ENCODE results near the gene ANAPC2. TPM values are rescaled to one million over a fixed set of nuclear protein-coding genes. Genes with fewer than 3 reads are reported as not detected.

Gene ANAPC2
- total and polyA plus RNA-seq, 5 donors from 2014 or later = 7.5 to 127 (median 8.0) TPM

DNA sequence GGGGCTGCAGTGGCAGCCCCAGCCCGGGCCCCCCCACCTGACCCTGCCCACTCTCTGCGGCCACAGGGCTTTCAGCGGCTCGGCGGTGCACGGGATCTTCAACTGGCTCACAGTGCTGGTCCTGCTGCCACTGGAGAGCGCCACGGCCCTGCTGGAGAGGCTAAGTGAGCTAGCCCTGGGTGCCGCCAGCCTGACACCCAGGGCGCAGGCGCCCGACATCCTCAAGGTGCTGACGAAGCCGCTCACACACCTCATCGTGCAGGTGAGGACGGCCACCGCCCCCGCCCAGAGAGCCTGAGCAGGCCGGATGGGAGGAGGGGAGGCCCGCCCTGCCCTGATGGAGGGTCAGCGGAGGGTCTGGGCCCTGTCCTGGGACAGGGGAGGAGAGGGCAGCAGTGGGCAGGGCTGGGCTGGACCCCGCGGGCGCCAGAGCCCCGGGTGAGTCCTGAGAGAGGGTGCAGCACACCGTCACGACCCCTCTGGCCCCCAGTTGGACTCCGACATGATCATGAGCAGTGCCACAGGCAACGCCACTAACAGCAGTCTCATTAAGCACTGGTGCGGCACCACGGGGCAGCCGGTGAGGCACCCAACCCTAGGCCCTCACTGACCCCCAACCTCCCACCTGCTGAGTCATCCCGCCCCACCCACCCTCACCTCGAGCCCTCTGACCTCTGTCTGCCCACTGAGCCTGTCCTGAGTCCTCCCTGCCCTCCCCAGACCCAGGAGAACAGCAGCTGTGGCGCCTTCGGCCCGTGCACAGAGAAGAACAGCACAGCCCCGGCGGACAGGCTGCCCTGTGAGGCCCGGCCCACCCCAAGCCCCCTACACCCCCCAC lies 45.0 kb upstream of the ANAPC2 start:
- Histone ChIP-seq H3K27me3 (ENCODE audit: control insufficient read depth, insufficient read depth, low read length) (no peaks in the 10 kb centered on the region), H3K4me1 (ENCODE audit: control insufficient read depth, insufficient read depth, low read length, poor library complexity, severe bottlenecking) (peaks cover 25% of the 10 kb centered on the region), H3K4me3 (ENCODE audit: low read depth, low read length) (no peak overlapping the region), H3K27ac (ENCODE audit: insufficient read depth, low read length, poor library complexity, severe bottlenecking) (no peak overlapping the region), H3K36me3 (ENCODE audit: control insufficient read depth, insufficient read depth, low read length) (no peaks in the 10 kb centered on the region), H3K9me3 (ENCODE audit: control insufficient read depth in 2 of 2, low read length in 2 of 2) (no peaks in the 10 kb centered on the region)
- H3K27me3 Mint-ChIP-seq = no peaks in the 10 kb centered on the region
- H3K4me1 Mint-ChIP-seq = peaks cover 0 to 10% (median 0%) of the 10 kb centered on the region in 4 donors
- H3K27ac Mint-ChIP-seq = no peak overlapping the region
- H3K4me3 Mint-ChIP-seq = no peak overlapping the region
- DNase-seq = no peak
- H3K36me3 Mint-ChIP-seq = no peaks in the 10 kb centered on the region
- H3K9me3 Mint-ChIP-seq = no peaks in the 10 kb centered on the region
- ATAC-seq (ENCODE audit: low read depth in 2 of 2) = no peak

DNA sequence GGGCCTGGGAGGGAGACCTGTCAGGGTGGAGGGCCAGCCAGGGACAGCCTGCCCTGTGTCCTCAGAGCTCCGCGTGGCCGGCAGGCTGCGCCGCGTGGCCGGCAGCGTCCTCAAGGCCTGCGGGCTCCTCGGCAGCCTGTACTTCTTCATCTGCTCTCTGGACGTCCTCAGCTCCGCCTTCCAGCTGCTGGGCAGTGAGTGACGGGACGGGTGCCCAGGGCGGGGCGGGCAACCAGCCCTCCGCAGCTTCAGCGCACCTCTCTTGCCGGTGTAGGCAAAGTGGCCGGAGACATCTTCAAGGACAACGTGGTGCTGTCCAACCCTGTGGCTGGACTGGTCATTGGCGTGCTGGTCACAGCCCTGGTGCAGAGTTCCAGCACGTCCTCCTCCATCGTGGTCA lies 44.1 kb upstream of the ANAPC2 start:
- peaks cover 3% of the 10 kb centered on the region for H3K27me3 Mint-ChIP-seq
- Histone ChIP-seq H3K27me3 (ENCODE audit: control insufficient read depth, insufficient read depth, low read length) (no peaks in the 10 kb centered on the region), H3K36me3 (ENCODE audit: control insufficient read depth, insufficient read depth, low read length) (no peaks in the 10 kb centered on the region), H3K4me3 (ENCODE audit: low read depth, low read length) (no peak overlapping the region), H3K9me3 (ENCODE audit: control insufficient read depth in 2 of 2, low read length in 2 of 2) (no peaks in the 10 kb centered on the region), H3K27ac (ENCODE audit: insufficient read depth, low read length, poor library complexity, severe bottlenecking) (no peak overlapping the region), H3K4me1 (ENCODE audit: control insufficient read depth, insufficient read depth, low read length, poor library complexity, severe bottlenecking) (peaks cover 22% of the 10 kb centered on the region)
- ATAC-seq (ENCODE audit: low read depth in 2 of 2) (no peak), DNase-seq (no peak)
- no peak overlapping the region for H3K4me3 Mint-ChIP-seq
- no peak overlapping the region for H3K27ac Mint-ChIP-seq
- H3K9me3 Mint-ChIP-seq = no peaks in the 10 kb centered on the region
- no peaks in the 10 kb centered on the region for H3K36me3 Mint-ChIP-seq
- H3K4me1 Mint-ChIP-seq = peaks cover 0 to 10% (median 3%) of the 10 kb centered on the region in 4 donors

DNA sequence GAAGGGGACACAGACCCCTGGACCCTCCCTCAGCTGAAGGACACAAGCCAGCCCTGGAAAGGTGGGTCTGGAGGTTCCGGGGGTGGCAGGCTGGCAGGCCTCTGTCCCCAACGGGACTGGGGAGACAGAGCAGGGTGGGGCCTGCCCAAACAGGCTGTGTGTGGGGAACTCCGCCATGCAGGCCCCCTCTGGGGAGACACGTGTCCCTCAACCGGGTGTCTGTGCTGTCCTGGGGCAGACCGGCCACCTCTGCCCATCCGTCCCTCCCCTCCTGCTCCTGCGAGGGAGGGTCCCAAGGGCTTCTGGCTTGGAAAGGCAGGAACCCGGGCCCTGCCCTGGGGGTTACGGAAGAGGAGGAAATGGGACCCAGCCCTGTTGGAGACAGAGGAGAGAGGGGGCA lies 43.7 kb upstream of the ANAPC2 start:
- Histone ChIP-seq H3K4me1 (ENCODE audit: control insufficient read depth, insufficient read depth, low read length, poor library complexity, severe bottlenecking) (peaks cover 21% of the 10 kb centered on the region), H3K4me3 (ENCODE audit: low read depth, low read length) (no peak overlapping the region), H3K36me3 (ENCODE audit: control insufficient read depth, insufficient read depth, low read length) (no peaks in the 10 kb centered on the region), H3K9me3 (ENCODE audit: control insufficient read depth in 2 of 2, low read length in 2 of 2) (no peaks in the 10 kb centered on the region), H3K27ac (ENCODE audit: insufficient read depth, low read length, poor library complexity, severe bottlenecking) (no peak overlapping the region), H3K27me3 (ENCODE audit: control insufficient read depth, insufficient read depth, low read length) (no peaks in the 10 kb centered on the region)
- Mint-ChIP-seq H3K27ac (no peak overlapping the region), H3K4me1 (peaks cover 0 to 9% (median 4%) of the 10 kb centered on the region in 4 donors), H3K36me3 (no peaks in the 10 kb centered on the region), H3K9me3 (no peaks in the 10 kb centered on the region), H3K27me3 (peaks cover 5% of the 10 kb centered on the region), H3K4me3 (no peak overlapping the region)
- no peak for DNase-seq
- no peak for ATAC-seq (ENCODE audit: low read depth in 2 of 2)

DNA sequence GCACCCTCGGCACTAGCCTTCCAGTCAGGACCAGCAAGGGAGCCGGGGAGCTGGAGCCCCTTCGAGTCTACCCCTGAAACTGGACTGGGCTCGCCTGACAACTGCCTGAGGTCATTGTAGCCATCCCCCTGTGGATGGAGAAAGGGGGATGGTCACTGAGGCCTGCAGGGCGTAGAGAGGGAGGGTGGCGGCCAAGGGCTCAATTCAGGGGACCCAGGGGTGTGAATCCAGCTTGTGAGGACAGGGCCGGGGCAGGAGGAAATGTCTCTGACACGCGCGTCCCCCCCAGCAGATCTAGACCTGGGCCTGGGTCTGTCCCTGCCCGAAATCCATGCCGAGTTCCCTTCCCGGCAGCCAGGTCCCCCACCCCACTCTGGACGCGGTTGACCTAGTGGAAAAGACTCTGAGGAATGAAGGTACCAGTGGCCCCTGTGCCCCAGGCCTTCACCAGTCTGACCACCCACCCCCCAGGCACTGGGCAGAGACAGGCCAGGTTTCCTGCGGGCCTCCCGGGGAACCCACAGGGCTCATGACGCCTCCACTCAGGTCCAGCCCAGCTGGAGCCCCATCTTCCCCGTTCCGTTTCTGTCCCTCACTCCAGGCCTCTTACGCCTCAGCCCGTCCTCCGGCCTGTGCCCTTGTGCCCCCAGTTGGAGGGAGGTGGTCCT lies 43.1 kb upstream of the ANAPC2 start:
- Histone ChIP-seq H3K27me3 (ENCODE audit: control insufficient read depth, insufficient read depth, low read length) (no peaks in the 10 kb centered on the region), H3K4me1 (ENCODE audit: control insufficient read depth, insufficient read depth, low read length, poor library complexity, severe bottlenecking) (peaks cover 15% of the 10 kb centered on the region), H3K9me3 (ENCODE audit: control insufficient read depth in 2 of 2, low read length in 2 of 2) (no peaks in the 10 kb centered on the region), H3K36me3 (ENCODE audit: control insufficient read depth, insufficient read depth, low read length) (no peaks in the 10 kb centered on the region), H3K4me3 (ENCODE audit: low read depth, low read length) (no peak overlapping the region), H3K27ac (ENCODE audit: insufficient read depth, low read length, poor library complexity, severe bottlenecking) (no peak overlapping the region)
- ATAC-seq (ENCODE audit: low read depth in 2 of 2) (no peak), DNase-seq (no peak)
- H3K9me3 Mint-ChIP-seq = no peaks in the 10 kb centered on the region
- H3K4me1 Mint-ChIP-seq = peaks cover 0 to 6% (median 3%) of the 10 kb centered on the region in 4 donors
- no peak overlapping the region for H3K27ac Mint-ChIP-seq
- no peaks in the 10 kb centered on the region for H3K36me3 Mint-ChIP-seq
- no peak overlapping the region for H3K4me3 Mint-ChIP-seq
- H3K27me3 Mint-ChIP-seq = peaks cover 5% of the 10 kb centered on the region

DNA sequence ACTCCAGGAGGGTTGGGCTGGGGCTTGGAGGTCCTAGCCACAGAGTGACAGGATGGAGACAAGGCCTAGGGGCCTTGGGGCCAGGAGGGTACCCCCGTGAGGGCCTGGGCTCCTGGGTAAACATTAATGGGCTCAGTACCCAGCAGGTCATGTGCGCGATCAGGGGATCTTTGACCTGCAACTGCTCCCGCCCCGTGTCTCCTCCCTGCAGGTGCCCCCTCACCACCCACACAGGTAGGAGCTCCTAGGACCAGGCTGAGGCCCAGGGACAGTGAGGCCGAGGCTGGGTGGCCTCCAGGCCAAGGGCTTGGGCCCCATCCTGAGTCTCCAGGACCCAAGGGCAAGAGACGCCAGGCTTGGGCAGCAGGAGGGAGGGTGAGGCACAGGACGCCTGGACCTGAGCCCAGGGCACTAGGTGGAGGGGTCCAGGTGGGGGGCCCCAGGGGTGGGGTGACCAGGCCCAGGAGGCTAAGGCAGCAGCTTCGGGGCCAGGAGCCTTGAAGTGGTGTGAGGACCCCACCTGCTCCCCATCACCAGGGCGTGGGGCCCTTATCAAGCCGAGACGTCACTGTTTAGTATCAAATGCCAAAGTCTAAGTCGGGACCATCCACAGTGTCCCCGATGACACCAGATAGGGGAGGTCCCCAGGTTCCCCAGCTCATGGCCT lies 42.5 kb upstream of the ANAPC2 start, which contains the start of gene SLC34A3:
Gene SLC34A3, plus strand, starts transcription at position 197 of the 667 bp plus-strand sequence. CDS start 802 bp downstream, outside the sequence.
- ATAC-seq (ENCODE audit: low read depth in 2 of 2) (no peak), DNase-seq (no peak)
- Histone ChIP-seq H3K27ac (ENCODE audit: insufficient read depth, low read length, poor library complexity, severe bottlenecking) (no peak within 1 kb of the TSS), H3K9me3 (ENCODE audit: control insufficient read depth in 2 of 2, low read length in 2 of 2) (no peaks in the 10 kb centered on the region), H3K4me3 (ENCODE audit: low read depth, low read length) (no peak within 1 kb of the TSS), H3K36me3 (ENCODE audit: control insufficient read depth, insufficient read depth, low read length) (no peaks in the 10 kb centered on the region), H3K27me3 (ENCODE audit: control insufficient read depth, insufficient read depth, low read length) (no peaks in the 10 kb centered on the region), H3K4me1 (ENCODE audit: control insufficient read depth, insufficient read depth, low read length, poor library complexity, severe bottlenecking) (peaks cover 8% of the 10 kb centered on the region)
- Mint-ChIP-seq H3K4me1 (peaks cover 0 to 6% (median 3%) of the 10 kb centered on the region in 4 donors), H3K9me3 (no peaks in the 10 kb centered on the region), H3K36me3 (no peaks in the 10 kb centered on the region), H3K4me3 (no peak within 1 kb of the TSS), H3K27me3 (peaks cover 5% of the 10 kb centered on the region), H3K27ac (no peak within 1 kb of the TSS)

DNA sequence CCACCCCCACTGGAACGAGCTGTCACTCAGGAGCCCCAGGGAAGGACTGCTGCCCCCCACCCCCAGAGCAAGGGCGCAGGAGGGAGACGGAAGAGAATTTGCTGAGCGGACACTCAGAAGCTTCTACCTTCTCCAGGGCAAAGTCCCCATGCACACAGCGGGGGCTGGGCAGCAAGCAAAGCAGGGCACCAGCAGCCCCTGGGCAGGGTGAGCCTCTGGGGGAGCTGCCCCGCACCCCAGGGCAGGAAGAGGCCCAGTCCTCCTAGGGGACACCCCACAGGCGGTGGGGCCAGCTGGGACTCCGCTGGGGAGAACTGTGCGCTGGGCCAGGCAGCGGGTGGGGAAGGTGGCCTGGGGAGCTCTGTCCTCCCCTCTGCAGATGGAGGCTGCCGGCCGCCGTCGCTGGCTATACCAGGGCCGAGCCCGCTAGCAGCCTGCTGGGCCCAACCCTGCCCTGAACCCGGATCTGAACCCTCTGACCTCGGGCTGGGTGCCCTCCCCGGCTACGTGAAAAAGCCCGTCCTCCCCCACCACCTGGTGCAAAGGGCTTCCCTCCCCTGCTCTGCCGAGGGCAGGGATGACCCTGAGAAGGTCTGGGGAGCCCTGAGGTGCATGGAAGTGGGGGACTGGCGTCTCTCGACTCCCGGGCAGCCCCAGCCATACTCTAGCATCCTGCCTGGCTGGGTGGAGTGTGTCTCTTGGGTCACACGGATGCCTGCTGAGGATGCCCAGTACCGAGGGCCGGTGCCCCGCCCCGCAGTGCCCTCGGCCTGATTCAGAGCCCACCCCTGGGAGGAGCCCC lies 41.7 kb upstream of the ANAPC2 start:
- Histone ChIP-seq H3K4me3 (ENCODE audit: low read depth, low read length) (no peak overlapping the region), H3K9me3 (ENCODE audit: control insufficient read depth in 2 of 2, low read length in 2 of 2) (no peaks in the 10 kb centered on the region), H3K4me1 (ENCODE audit: control insufficient read depth, insufficient read depth, low read length, poor library complexity, severe bottlenecking) (peaks cover 4% of the 10 kb centered on the region), H3K36me3 (ENCODE audit: control insufficient read depth, insufficient read depth, low read length) (no peaks in the 10 kb centered on the region), H3K27ac (ENCODE audit: insufficient read depth, low read length, poor library complexity, severe bottlenecking) (no peak overlapping the region), H3K27me3 (ENCODE audit: control insufficient read depth, insufficient read depth, low read length) (no peaks in the 10 kb centered on the region)
- ATAC-seq (ENCODE audit: low read depth in 2 of 2) (no peak), DNase-seq (no peak)
- Mint-ChIP-seq H3K27me3 (peaks cover 5% of the 10 kb centered on the region), H3K9me3 (no peaks in the 10 kb centered on the region), H3K4me3 (no peak overlapping the region), H3K4me1 (peaks cover 0 to 6% (median 3%) of the 10 kb centered on the region in 4 donors), H3K27ac (no peak overlapping the region), H3K36me3 (no peaks in the 10 kb centered on the region)
